Measurements from ENCODE around the gene ABCG4.

ABCG4 gene

DNA sequence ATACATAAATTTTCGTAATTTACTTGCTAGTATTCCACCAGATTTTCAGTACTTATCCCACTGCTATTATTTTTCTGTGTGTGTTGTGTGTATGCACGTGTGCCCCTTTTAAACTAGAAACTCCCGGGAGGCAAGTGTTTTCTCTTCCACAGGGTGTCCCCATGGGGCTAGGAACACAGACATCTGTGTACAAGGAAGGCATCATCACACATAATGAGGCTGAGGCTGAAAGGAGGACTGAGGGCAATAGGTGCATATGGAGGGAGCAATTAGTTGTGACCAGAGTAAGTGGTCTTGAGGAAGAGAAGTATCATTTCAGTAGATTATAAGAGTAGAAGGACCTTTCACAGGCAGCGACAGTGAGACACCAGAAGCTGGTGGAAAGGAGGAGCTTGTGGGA, 45.1 kb upstream of the ABCG4 start:
- DNase-seq (ENCODE audit: low spot score) = no peak
- peak; percentile 4 for TF ChIP-seq CTCF (IDR thresholded peaks at IDR 0.05; ENCODE audit: extremely low read depth, insufficient read depth, missing control alignments)
- in situ Hi-C loops (cut with MboI; ENCODE audit: low pct_unique_long_range_greater_than_20kb, low sequenced_read_pairs, unreplicated experiment) = no loop called here

GRCh38 chr11:119106564-119107537, 42.0 kb upstream of the ABCG4 start, which contains the start of gene C2CD2L:
Gene C2CD2L, plus strand, starts transcription at chr11:119107344. Its CDS starts 398 bp downstream, at chr11:119107742.
- in situ Hi-C loops (cut with MboI; ENCODE audit: low pct_unique_long_range_greater_than_20kb, low sequenced_read_pairs, unreplicated experiment) = no loop called here
- no peak for TF ChIP-seq CTCF (IDR thresholded peaks at IDR 0.05; ENCODE audit: extremely low read depth, insufficient read depth, missing control alignments)
- DNase-seq (ENCODE audit: low spot score) = peak; percentile 98

GRCh38 chr11:119107538-119108145, 41.2 kb upstream of the ABCG4 start:
- TF ChIP-seq CTCF (IDR thresholded peaks at IDR 0.05; ENCODE audit: extremely low read depth, insufficient read depth, missing control alignments) = no peak
- in situ Hi-C loops (cut with MboI; ENCODE audit: low pct_unique_long_range_greater_than_20kb, low sequenced_read_pairs, unreplicated experiment) = no loop called here
- peak; percentile 52 for DNase-seq (ENCODE audit: low spot score)

- TF ChIP-seq CTCF (IDR thresholded peaks at IDR 0.05; ENCODE audit: extremely low read depth, insufficient read depth, missing control alignments) = no peak
- peak; percentile 62 for DNase-seq (ENCODE audit: low spot score)
- in situ Hi-C loops (cut with MboI; ENCODE audit: low pct_unique_long_range_greater_than_20kb, low sequenced_read_pairs, unreplicated experiment) = no loop called here
These were observed 40.6 kb upstream of the ABCG4 start for GRCh38 chr11:119108146-119108856.

DNA sequence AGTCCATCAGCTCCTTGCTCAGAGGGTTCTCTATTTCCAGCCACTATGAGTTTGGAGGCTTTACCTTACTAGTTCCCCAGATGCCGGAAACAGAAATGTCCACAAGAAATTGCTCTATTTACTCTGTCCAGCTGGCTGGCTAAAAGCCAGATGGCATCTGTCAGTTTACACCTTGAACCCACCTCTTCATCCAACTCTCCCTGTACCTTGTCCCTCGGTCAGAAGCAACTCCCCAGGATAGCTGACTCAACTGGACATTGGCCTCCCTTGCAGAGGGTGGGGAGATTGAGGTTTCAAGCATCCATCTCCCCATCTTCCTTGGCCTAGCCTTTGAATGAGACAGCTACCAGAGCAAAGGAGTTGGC, 40.0 kb upstream of the ABCG4 start:
- in situ Hi-C loops (cut with MboI; ENCODE audit: low pct_unique_long_range_greater_than_20kb, low sequenced_read_pairs, unreplicated experiment) = no loop called here
- no peak for DNase-seq (ENCODE audit: low spot score)
- no peak for TF ChIP-seq CTCF (IDR thresholded peaks at IDR 0.05; ENCODE audit: extremely low read depth, insufficient read depth, missing control alignments)

DNA sequence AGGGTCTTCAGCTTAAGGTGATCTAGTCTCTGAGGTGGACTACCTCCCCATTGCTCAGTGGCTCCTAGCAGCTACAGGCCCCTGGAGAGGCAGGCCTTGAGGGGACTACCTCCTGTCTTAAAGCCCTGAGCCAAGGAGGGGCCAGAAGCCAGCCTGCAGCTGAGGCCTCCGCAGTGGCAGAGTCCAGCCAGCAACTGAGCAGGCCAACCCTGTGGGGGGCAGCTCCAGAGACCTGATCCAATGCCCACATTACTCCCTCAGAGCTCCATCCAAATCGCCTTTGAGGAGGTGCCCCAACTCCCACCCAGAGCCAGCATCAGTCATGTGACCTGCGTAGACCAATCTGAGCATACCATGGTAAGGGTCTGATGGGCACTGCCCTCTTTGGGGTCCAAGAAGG, 39.0 kb upstream of the ABCG4 start:
- in situ Hi-C loops (cut with MboI; ENCODE audit: low pct_unique_long_range_greater_than_20kb, low sequenced_read_pairs, unreplicated experiment) = no loop called here
- TF ChIP-seq CTCF (IDR thresholded peaks at IDR 0.05; ENCODE audit: extremely low read depth, insufficient read depth, missing control alignments) = no peak
- no peak for DNase-seq (ENCODE audit: low spot score)

Measured in GM13977 (cell line).